ENCODE measurements around the gene SGCD.

GRCh38 chr5:156597276-156597675 is 270.3 kb downstream of the SGCD start:
- no peak for TF ChIP-seq ZNF132 (tag by site-specific recombination; IDR thresholded peaks at IDR 0.05; ENCODE audit: borderline replicate concordance)
- no peak for TF ChIP-seq CTCF (tag by site-specific recombination; IDR thresholded peaks at IDR 0.05)
- no peak for TF ChIP-seq KLF1 (tag by site-specific recombination; IDR thresholded peaks at IDR 0.05)
- no peak for TF ChIP-seq ZFP41 (tag by site-specific recombination; IDR thresholded peaks at IDR 0.05; ENCODE audit: borderline replicate concordance)
- no peak for TF ChIP-seq ZNF18 (tag by site-specific recombination; IDR thresholded peaks at IDR 0.05)
- TF ChIP-seq BCL11A (tag by site-specific recombination; IDR thresholded peaks at IDR 0.05; ENCODE audit: low read depth), result no peak
- no peak for TF ChIP-seq ZNF560 (tag by site-specific recombination; IDR thresholded peaks at IDR 0.05; ENCODE audit: borderline replicate concordance)
- TF ChIP-seq ZSCAN4 (tag by site-specific recombination; IDR thresholded peaks at IDR 0.05), result no peak
- TF ChIP-seq ZNF239 (tag by site-specific recombination; IDR thresholded peaks at IDR 0.05), result no peak
- TF ChIP-seq REST (tag by site-specific recombination; IDR thresholded peaks at IDR 0.05), result no peak
- TF ChIP-seq ZNF645 (tag by site-specific recombination; IDR thresholded peaks at IDR 0.05), result no peak
- no peak for TF ChIP-seq KLF7 (tag by site-specific recombination; IDR thresholded peaks at IDR 0.05; ENCODE audit: borderline replicate concordance)

Data from HEK293 (cell line).